ENCODE measurements around the gene FGD6.

- no peak for TF ChIP-seq CTCF (conservative IDR thresholded peaks at IDR 0.05; ENCODE audit: low read depth, low read length)
- TF ChIP-seq CHD1 (IDR thresholded peaks at IDR 0.05; ENCODE audit: low read depth, low read length) = no peak
- TF ChIP-seq ELK1 (IDR thresholded peaks at IDR 0.05; ENCODE audit: borderline replicate concordance, low read depth, low read length) = no peak
- no peak for TF ChIP-seq POLR2A (IDR thresholded peaks at IDR 0.05; ENCODE audit: low read depth, low read length)
- TF ChIP-seq MAFK (IDR thresholded peaks at IDR 0.05; ENCODE audit: low read depth, low read length) = no peak
- TF ChIP-seq SMC3 (IDR thresholded peaks at IDR 0.05; ENCODE audit: low read depth, low read length) = no peak
- no peak for TF ChIP-seq RAD21 (IDR thresholded peaks at IDR 0.05; ENCODE audit: low read length)
- TF ChIP-seq FOS (IDR thresholded peaks at IDR 0.05; ENCODE audit: low read depth, low read length) = no peak
These were observed 128.9 kb downstream of the FGD6 start for GRCh38 chr12:95088379-95088778.

Data from IMR-90 (cell line).